Dermis microvascular lymphatic vessel endothelial cell (primary cell): ENCODE data around the gene CDH23. TPM values are rescaled to one million over a fixed set of nuclear protein-coding genes. Genes with fewer than 3 reads are reported as not detected.
A peak's percentile ranks its signal among the peaks of the same experiment; 100 is the strongest.

Experiments used
- DNase-seq, 2 donors: peaks; one replicate each; pipeline versions ENCODE4 v3.0.0 to v3.0.0-alpha.2; 2010; ENCODE audit warnings: low read depth in 2 of 2
- total RNA-seq: library from RNA; depleted of rRNA; stranded (reverse); fragments of >200 nt; gene quantifications from 2 replicates; pipeline ENCODE4 v1.2.1, GENCODE V29; 2014

The CDH23 gene
- total RNA-seq, 1 donor from 2014 or later, result under 0.01 TPM

- no peak for DNase-seq
Observed at GRCh38 chr10:71704816-71705215, 308.1 kb downstream of the CDH23 start.

- no peak for DNase-seq
Observed at GRCh38 chr10:71705582-71705981, 308.9 kb downstream of the CDH23 start.

- no peak for DNase-seq
Observed at GRCh38 chr10:71706216-71707121, 309.7 kb downstream of the CDH23 start.

- DNase-seq, result no peak
Observed at GRCh38 chr10:71707240-71707789, 310.6 kb downstream of the CDH23 start.

DNA sequence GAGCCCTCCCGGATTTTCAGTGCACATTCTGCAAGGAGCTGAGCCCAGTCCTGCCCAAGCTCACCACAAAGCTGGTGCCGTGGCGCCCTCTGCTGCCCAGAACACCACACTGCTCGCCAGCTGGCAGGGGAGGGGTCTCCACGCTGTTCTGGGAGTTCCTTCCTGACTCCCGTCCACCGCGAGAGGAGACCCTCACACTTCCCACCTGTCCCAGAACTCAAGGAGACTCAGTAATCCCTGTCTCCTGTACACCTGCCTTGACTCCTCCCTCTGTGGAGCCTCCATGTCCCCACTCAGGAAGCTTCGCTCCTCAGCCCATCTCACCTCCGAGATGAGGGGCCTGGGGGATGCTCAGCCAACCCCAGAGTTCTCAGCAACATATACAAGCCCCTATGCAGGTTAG, 311.6 kb downstream of the CDH23 start:
- DNase-seq, result peak in 1 of 2 donors; percentile 41

DNA sequence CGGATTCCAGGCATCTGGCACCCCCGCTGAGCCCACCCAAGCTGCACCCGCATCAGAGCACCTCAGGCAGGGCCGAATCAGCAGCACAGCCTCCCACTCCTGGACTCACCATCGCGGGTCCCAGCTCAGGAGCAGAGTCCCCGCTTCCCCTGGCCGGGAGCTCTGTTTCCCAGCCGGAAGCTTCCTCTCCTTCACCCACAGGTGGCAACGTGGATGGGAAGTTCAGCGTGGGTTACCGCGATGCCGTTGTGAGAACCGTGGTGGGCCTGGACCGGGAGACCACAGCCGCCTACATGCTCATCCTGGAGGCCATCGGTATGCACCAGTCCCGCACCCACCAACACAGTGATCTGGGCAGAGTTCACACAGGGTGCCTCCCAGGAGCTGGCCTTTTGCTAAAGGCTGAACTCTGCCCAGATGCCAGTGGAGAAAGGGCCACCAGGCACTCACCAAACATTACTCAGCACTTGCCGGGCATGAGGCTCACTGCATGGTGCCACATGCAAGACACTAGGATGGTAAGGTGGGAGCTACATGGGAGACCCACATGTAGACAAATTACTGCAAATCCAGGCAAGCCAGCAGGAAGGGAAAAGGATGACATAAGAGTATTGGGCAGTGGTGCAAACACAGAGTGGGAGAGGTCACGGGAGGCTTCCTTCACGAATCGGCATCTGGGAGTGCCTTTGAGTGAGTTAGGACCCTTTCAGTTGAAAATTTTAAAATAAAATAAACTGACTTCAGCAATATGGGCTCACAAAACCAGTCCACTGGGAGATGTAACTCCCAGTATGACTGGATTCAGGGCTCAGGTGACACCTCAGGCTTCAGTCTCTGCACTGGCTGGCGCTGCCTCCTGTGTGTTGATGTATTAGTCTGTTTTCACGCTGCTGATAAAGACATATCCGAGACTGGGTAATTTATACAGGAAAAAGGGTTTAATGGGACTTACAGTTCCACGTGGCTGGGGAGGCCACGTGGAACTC, 312.5 kb downstream of the CDH23 start:
- no peak for DNase-seq

GRCh38 chr10:71710519-71710918, 313.8 kb downstream of the CDH23 start:
- DNase-seq, result no peak

DNA sequence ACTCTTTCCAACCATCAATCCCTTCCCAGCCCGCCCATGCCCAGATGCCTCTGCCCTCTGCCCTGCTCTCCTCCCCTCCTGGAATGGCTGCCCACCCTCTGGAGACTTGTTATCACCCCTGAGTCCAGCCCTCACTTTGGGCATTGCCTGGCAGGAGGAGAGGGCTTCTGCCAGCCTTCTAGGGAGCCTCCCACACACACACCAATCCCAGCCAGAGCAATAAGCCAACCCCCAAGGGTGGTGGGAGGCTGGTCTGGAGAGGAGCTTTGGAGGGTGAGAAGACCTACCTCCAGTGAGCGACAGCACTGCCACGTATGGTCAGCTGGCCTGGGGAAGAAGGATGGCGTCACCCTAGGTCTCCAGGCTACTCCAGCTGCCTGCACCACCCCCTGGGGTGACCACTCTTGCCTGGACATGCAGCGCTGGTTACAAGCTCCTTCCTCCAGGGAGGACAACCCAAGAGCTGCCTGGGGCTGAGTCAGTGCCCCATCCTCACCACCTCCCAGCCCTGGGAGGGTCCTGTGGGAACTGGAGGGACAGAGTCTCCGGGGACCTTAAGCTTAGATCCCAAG, 314.4 kb downstream of the CDH23 start:
- no peak for DNase-seq

DNA sequence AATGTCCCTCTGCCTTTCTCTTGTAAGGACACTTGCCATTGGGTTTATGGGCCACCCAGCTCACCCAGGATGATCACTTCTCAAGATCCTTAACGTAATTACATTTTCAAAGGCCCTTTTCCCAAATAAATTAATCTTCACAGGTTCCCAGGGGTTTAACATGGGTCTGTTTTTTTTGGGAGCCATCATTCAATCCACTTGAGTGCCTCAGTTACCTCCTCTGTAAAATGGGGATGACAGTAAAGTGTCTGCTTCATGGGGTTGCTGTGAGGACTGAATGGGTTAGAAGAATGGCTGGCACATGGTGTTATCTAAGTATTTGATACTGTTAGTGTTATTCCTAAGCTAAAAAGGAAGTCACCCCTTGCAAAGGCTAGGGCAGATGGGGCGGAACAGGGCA, 315.4 kb downstream of the CDH23 start:
- DNase-seq, result no peak

DNA sequence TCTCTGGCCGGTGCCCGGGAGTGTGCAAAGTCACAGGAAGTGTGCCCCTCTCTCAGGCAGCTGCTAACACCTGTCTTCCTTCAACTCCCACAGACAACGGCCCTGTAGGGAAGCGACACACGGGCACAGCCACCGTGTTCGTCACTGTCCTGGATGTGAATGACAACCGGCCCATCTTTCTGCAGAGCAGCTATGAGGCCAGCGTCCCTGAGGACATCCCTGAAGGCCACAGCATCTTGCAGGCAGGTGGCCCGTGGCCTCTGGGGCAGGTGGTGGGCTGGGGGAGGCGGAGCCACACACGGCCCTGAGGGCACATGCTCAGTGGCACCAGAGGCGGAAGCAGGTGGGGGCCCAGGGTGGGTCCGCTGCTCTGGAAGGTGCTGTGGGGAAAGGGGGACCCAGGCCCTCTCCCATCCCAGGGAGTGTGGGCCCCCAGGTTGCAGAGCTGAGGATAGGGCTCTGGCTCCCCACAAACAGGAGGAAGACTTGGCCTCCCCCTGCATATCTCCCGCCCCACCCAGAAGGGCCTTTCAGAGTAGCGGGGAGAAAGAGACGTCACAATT, 315.9 kb downstream of the CDH23 start:
- DNase-seq, result no peak

DNA sequence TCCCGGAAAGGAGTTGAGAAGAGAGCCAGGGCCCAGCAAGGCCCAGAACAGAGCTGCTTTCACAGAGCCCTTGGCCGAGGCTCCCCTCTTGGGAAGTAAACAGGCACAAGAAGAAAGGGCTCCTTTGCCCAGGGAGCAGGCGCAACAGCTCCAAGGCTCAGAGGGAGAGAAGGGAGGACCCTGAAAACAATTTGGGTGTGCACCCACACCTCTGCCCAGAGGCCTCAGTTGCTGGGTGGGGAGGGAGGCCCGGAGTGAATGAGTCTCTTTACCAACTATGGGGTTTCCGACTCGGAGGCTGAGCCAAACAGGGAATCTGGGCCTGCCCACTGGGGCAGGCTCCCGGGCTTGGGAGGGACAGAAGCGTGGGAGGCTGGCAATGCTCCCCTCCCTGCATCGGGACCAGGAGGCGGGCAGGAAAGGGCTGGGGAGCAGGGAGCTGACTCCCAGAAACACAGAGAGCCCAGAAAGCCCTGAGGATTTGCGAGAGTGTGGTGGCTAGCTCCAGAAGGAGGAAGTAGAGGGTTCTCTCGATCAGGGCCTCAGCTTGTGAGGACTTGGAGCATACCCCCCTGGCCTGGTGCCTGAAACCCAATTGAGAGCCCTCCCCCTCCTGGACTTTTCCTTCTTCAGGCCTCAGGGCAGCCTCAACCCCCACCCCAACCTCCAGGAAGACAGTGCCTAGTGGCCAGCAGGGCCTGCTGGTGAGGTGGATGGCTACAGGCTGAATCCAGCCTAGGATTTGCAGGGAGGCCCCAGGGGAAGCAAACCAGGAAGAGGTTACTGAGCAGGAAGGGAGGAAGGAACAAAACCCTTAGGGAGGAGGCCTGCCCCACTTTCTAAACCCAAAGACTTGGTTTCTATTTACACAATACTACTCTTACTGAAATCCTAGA, 316.7 kb downstream of the CDH23 start:
- peak in 1 of 2 donors; percentile 15 for DNase-seq

GRCh38 chr10:71714031-71714410, 317.3 kb downstream of the CDH23 start:
- no peak for DNase-seq

DNA sequence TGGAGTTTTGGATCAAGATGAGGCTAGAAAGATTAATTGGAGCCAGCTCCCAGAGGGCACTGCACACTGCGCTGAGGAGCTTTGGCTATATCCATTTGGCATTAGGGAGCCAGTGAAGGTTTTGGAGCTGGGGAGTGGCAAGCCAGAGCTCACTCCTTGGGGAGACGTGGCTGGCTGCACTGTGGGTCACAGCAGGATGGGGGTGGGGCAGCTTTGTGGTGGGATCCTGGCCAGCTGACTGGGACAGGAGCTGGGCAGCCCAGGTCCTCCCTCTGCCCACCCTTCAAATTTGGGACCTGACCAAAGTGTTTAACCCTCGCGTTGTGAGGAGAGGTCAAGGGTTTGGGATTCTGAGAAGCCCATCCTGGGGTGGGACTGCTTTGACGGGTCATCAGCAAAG, 317.9 kb downstream of the CDH23 start:
- DNase-seq, result no peak

DNA sequence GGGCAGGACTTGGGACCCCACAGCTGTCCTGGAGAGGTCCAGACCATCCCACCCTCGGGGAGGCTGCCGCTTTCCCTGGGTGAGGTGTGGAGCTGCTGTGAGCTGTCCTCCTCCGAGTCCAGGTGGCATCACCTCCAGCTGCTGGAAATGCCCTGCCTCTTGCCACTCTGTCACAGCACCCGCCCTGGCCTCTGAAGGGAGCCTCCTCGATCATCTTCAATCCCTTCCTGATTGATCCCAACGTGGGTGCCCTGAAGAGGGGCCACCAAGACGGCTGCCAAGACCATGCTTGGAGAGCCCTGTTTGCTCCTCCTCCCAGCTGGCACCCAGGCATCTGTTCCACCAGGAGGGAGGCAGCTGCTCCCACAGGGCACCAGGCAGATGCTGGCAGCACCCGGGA, 318.3 kb downstream of the CDH23 start:
- DNase-seq, result no peak

DNA sequence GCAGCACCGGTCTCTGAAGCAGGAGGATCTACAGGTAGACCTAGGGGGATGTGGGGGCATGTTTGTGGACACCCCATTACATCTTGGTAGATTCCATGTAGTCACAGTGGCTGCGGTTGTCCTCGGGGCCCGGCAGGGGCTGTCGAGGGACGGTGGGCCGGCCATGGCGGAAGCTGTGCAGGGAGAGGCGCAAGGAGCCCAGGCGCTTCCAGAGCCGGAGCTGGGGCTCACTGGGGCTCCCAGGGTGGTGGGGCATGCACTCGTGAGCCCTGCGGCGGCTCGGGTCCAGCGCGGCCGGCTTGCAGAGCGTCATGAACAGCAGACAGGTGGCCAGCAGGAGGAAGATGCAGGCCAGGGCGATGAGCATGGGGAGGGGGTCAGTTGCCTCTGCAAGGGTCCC, 319.1 kb downstream of the CDH23 start:
- DNase-seq, result no peak

- no peak for DNase-seq
Observed at GRCh38 chr10:71716426-71716825, 319.7 kb downstream of the CDH23 start.

DNA sequence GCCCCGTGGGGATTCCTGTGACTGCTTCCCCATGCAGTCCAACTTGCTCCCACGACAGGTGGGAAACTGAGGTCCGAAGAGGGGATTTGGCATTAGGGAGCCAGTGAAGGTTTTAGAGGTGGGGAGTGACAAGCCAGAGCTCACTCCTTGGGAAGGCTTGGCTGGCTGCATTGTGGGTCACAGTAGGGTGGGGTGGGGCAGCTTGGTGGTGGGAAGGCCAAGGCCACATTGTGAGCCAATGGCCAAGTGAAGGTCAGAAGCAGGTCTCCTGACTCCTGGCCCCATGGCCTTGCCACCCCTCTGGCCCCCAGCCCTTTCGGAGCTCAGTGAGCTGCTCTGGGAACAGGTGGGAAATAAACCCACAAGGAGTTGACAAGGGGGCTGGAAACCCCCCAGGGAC, 320.3 kb downstream of the CDH23 start:
- no peak for DNase-seq

- DNase-seq, result no peak
Observed at GRCh38 chr10:71717551-71717951, 320.8 kb downstream of the CDH23 start.

- no peak for DNase-seq
Observed at GRCh38 chr10:71718165-71718698, 321.5 kb downstream of the CDH23 start.

GRCh38 chr10:71719042-71719441, 322.3 kb downstream of the CDH23 start:
- DNase-seq, result no peak
